HG03575 (cell line): ENCODE measurements around the gene HTR3D.
"Not testable (repeated sequence)": the region's sequence is repeated elsewhere in the genome, so short reads cannot be mapped to it uniquely, and the experiment has no call there.

Experiments used
- ATAC-seq: cut with Tn5 transposase; IDR thresholded peaks from one replicate; pipeline ENCODE4 v1.9.1; 2021; ENCODE audit not compliant: unreplicated experiment, insufficient number of reproducible peaks, low FRiP score; ENCODE audit errors: extremely low read depth

Gene HTR3D

DNA sequence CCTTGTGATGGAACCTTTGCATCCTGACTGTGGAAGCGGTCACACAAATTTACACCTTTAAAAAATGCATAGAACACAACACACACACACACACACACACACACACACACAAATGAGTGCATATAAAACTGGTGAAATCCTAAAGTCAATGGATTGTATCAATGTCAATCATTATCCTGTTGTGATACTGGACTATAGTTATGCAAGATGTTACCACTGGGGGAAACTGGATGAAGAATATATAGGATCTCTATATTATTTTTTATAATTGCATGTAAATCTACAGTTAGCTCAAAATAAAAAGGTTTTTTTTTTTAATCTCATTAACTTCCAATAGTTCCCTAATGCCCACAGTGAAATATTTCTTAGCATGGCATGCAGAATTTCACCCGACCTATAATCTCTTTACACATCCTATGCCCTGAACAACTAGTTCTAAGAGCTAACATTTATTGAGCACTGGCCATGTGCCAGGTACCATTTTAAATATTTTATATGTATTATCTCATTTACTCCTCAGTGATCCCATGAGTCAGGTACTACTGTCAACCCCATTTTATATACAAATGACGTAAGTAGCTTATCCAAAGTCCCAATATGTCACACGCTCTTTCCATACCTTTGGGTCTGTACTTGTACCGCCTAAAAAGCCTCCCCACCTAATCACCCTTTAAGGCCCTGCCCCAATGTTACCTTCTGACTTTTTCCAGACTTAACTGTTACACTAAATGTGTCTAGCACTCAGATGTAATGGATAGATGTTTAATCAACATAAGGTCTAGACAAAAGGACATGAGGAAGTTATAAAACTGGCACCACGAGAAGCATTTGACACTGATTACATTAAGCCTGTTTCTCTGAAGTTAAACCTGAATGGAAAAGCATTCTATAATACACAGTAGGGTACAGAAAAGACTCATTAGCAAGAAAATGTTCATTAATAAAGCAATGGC is 19.3 kb upstream of the HTR3D start:
- ATAC-seq, result no peak

DNA sequence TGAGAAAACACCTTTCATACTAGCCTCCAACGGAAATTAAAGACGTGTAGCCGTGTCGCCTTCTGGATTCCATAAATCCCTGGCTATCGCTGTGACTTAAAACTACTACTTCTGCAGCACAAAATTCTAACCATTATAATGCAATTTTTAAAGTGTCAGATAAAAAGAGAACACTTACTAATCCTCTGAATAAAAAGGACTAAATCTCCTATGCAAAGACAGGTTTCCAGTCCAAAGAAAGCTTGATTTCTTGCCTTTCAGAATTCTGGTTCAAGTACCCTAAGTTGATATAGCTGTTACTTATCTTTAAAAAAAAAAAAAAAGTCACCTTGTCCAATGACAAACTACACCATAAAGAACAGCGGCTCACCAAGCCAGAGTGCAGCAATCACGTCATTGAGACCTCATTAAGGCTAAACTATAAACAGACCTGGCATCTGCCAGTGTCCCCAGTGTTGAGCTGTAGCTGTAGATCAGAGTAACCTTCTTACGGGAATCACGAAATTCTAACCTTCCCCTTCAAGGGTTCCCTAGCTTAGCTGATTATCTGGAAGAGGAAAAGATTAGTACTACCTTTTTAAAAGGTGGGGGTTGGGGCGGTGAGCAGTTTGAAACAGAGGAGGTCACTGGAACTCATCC is 16.0 kb upstream of the HTR3D start:
- no peak for ATAC-seq

DNA sequence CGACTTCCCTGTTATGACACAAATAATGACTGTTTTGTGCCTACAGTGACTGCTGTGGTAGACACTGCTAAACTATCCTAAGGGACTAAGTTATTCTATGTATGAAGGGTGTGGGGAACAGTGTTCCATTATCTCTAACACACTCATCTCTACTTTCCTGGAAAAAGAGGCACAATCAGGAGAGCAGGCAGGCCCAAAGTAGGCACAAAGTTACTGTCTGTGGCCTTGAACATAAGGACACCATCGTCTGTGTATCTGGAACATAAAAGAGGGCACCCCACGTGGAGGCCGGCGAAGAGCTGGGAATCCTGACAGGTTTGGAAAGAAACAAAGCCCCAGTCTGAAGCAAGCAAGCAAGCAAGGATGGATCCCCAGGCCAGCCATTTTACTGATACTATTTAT is 15.4 kb upstream of the HTR3D start:
- ATAC-seq, result no peak

DNA sequence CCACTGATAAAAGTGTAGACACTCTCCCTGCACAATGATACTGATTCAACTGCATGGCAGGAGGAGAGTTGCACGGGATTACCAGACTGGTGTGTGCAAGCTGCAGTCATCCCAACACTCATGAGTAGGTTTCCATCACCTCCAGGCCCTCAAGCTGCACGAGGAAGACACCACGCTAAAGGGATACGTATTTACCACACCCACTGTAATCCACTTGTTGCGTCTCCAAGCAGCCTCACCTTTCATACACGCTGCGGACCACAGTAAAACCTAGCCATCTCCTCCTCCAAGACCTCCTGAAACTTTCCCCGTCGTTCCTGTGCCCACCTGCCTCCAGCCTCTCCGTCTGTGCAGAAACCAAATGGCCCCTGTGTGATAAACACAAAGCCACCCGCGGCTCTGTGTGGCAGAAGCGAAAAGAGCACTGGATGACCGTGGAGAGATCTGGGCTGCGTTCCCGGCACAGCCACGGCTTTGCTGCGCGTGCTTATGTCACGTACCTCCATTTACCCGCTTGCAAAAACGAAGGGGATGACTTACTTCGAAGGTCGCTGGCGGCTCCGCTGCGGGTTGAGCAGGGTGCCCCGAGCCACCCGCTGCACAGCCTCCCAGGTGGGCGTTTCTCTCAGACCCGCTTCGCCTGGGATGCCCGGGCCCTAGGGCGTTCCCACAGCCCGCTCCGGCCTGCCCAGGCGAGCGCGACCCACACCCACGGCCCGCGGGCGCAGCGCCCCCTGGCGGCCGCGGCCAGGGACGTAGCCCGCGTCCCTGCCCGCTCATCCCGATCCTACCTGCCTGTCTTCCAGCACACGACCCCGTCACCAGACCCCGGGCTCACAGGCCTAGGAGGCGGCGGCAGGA is 14.5 kb upstream of the HTR3D start:
- peak; percentile 8 for ATAC-seq

DNA sequence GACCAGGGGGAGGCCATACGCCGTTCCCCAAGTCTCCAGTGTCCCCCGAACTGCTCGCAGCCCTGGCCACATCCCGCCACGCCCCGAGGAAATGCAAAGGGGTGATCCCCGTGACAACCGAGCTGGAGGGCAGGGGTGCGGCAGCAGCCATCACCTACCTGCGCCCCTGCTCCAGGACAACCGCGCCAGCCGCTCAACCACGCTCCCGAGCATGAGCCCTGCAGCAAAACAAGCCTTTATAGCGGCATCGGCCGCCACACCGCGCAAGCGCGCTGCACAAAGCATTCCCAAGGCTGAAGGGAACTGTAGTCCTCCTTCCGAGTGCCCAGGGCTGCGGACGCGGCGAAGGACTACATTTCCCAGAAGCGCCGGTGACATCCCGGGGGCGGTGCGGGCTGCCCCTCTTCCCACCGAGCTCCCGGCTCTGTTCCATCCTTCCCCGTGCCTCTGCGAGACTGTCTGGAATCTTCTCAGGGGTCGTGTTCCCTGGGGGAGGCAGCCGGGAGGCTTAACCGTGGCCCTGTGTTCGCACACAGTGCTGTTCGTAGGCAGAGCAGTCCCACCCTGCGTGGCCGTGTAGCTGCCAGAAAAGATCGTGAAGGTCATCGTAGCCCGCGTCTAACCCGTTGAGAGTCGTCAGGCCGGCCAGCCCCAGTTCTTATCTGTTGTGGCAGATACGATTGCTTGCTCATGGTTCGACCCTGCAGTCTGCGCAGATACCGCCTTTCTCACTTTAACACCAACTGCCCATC is 13.7 kb upstream of the HTR3D start, which contains the start of gene ABCC5:
TSS of gene ABCC5 (minus strand) at position 213 of the 752 bp plus-strand sequence. CDS start 3,492 bp downstream, outside the sequence.
- ATAC-seq, result peak; percentile 72

DNA sequence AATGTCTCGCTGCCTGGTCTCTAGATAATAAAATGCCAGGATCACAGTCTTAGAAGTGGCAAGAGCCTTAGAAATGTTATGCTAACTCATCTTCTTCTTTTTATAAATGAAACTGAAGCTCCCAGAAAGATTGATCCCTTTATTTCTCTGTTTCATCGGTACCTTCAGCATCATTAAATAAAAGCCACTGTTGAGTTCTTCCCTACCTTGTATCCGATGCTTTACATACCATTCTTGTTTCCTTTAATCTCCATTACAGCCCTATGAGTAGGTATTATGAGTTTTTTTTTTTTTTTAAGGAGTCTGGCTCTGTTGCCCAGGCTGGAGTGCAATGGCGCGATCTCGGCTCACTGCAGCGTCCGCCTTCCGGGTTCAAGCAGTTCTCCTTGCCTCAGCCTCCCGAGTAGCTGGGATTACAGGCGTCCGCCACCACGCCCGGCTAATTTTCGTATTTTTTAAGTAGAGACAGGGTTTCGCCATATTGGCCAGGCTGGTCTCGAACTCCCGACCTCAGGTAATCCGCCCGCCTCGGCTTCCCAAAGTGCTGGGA is 13.0 kb upstream of the HTR3D start:
- no peak for ATAC-seq

DNA sequence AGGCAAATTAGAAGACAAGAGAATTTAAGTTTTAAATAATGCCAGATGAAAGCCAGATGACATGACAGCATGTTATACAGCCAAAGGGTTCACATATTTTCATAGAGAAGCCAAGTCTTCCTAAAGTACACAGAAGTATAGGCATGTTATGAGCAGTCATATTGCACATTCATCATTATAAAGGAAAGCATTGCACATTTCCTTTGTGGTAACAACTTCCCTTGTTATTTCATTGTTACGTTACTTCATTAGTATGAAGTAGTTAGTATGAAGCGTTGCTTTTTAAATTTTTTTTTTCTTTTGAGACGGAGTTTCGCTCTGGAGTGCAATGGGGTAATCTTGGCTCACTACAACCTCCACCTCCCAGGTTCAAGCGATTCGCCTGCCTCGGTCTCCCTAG is 9.2 kb upstream of the HTR3D start:
- ATAC-seq, result no peak

DNA sequence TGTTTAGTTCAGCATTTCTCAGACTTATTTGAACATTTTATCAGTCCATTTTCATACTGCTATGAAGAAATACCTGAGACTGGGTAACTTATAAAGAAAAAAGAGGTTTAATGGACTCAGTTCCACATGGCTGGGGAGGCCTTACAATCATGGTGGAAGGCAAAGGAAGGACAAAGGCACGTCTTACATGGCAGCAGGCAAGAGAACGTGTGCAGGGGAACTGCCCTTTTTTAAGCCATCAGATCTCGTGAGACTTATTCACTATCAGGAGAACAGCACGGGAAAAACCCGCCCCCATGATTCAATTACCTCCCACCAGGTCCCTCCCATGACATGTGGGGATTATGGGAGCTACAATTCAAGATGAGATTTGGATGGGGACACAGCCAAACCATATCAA is 6.3 kb upstream of the HTR3D start:
- ATAC-seq, result not testable (repeated sequence)

DNA sequence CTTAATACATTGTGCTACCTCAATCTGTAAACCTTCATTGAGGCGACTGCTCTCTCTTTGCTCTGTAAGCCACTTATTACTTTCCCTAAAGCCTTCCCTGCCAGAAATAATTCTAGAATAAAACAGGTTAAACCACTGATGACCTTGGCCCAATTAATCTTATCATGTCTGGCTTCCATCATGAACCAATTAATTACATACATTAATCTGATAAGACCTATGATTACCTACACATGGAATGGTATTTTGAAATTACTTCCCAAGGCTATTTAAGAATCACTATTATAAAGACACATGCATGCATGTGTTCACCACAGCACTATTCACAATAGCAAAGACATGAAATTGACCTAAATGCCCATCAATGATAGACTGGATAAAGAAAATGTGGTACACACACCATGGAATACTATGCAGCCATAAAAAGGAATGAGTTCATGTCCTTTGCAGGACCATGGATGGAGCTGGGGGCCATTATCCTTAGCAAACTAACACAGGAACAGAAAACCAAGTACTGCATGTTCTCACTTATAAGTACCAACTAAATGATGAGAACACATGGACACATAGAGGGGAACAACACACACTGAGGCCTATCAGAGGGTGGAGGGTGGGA is 3.2 kb upstream of the HTR3D start:
- ATAC-seq, result not testable (repeated sequence)

DNA sequence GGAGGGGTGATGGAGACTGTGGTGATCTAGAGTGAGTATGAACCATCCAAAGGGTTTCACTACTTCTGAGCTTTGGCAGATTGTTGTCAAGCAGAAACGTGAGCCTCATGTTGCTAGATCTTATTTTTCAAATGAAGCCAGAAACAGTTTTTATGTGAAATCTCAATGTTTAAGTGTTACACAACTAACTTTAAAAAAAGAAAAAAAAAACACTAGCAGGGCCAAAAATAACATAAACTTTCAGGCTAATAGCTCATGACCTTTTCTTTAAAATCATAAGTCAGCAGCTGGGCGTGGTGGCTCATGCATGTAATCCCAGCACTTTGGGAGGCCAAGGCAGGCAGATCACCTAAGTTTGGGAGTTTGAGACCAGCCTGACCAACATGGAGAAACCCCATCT is 2.1 kb upstream of the HTR3D start:
- no peak for ATAC-seq

DNA sequence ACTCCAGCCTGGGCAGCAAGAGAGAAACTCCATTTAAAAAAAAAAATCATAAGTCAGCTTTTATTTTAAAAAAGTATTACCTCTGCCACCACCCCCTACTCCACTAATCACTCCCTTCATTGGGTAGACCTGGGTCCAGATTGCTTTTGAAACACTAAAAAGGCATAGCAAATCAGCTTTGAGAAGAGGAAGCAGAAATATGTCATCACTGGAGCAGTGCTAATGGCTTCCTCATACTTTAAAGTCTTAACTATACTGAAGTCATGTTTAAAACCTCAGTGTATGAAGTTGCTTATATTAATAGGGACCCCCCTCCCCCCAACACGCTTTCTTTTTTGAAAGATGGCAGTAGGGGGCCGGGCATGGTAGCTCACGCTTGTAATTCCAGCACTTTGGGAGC is 1.0 kb upstream of the HTR3D start:
- ATAC-seq, result no peak

DNA sequence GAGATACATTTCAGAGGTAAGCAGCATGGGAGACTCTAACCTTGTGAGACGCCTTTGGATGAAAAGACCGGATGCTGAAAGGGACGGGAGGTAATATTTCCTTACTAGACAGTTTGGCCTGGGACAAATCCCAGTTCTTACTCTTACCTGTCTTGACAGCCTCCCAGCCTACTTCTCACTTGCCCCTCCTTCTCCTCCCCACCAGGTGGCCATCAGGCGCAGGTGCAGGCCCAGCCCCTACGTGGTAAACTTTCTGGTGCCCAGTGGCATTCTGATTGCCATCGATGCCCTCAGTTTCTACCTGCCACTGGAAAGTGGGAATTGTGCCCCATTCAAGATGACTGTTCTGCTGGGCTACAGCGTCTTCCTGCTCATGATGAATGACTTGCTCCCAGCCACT is 6.3 kb downstream of the HTR3D start:
- no peak for ATAC-seq

DNA sequence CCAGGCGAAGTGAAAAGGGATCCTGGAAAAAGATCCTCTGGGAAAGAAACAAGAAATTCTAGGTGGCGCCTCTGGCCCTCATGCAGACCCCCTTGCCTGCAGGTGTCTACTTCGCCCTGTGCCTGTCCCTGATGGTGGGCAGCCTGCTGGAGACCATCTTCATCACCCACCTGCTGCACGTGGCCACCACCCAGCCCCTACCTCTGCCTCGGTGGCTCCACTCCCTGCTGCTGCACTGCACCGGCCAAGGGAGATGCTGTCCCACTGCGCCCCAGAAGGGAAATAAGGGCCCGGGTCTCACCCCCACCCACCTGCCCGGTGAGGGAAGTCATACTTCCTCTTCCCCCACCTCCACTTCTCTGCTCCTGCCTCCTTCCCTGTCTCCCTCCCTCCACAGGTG is 6.8 kb downstream of the HTR3D start:
- ATAC-seq, result not testable (repeated sequence)

DNA sequence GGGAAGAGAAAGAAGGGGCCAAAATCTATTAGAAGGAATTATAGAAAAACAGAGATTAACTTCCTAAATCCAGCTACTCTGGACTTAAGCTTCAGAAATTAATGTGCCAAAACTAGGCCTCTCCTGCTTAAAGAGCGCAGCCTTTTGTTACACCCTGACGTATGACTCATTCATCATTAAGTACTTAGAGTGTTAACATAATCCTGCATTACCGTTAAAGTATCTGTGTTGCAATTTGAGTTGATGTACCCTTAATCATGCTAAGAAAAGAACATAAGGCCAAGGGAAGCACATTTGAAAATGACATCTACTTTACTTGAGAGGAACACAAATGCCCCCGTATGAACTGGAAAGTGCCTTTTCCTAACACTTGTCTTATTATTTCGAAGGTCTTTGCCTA is 7.9 kb downstream of the HTR3D start:
- ATAC-seq, result no peak

DNA sequence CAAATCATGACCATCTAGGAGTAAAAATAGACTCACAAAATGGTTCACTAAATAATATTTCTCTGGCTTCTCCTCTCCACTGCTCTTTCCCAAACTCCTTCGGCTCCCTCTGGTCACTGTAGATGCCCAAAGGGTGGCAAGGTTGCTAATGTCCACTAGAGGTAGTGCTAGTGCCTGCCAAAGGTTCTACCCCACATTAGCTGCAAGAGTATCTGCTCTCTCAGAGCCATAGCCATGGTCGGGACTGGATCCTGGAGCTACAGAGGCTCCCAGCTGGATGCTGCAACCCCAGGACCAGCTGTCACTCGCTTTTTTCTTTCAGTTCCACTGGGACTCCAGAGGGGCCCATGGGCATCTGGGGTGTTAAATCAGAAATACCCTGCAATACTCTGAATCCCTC is 8.5 kb downstream of the HTR3D start:
- no peak for ATAC-seq

DNA sequence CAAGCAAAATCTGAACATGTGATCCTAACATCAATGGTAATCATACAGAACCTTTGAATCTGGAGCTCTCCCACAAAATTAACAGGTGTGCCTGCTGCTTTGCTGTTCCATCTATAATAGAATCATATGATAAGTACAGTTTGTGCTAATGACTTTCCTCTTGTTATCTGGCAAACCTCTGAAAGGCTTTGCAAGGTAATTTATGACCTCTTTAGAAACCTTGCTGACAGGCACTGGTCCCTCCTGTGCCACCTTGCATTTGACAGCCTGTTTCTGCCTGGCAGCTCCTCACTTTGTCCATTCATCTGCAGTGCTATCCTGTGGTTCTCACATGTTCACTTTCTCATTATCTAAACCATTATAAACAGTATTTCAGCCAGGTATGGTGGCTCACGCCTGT is 11.1 kb downstream of the HTR3D start:
- ATAC-seq, result no peak

DNA sequence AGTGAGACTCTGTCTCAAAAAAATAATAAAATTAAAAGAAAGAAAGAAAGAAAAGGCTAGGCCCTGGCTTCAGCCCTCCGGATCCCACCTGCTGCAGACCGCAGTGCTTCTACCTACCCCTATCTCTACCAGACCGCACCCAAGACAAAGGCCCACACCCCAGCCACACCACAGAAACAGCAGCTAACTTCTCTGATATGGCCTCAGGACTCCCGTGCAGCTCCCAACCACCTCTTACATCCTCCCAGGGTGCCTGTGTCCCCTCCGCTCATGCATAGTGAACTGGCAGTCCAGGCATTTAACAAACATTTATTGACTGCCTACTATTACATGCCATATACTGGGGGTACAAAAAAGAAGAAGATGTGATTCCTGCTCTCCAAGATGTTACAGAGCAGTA is 14.5 kb downstream of the HTR3D start:
- no peak for ATAC-seq

DNA sequence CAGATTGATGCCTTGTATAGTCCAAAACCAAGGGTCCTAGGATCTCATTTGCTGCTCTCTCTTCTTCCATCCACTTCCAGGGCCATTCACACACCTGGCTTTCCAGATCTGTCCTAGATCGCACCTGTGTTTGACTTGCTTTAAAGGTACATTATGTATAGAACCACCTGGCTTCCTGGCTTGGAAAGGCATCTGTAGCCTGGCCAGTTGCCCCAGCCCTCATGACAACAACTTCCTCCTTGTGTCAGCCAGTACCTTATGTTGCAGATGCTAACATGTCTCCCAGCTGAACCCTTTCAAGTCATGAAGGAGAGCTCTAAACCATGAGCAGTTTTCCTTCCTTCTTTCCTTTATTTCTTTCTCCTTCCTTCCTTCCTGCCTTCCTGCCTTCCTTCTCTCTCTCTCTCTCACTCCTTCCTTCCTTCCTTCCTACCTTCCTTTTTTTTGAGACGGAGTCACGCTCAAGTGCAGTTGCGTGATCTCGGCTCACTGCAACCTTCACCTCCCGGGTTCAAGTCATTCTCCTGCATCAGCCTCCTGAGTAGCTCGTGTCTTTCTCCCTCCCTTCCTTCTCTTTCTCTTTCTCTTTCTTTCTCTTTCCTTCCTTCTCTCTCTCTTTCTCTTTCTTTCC is 18.8 kb downstream of the HTR3D start:
- ATAC-seq, result no peak
